ENCODE measurements around the gene UST. TPM values are rescaled to one million over a fixed set of nuclear protein-coding genes. Genes with fewer than 3 reads are reported as not detected.

UST gene
- polyA plus RNA-seq, 1 donor from 2014 or later: 7.5 TPM

DNA sequence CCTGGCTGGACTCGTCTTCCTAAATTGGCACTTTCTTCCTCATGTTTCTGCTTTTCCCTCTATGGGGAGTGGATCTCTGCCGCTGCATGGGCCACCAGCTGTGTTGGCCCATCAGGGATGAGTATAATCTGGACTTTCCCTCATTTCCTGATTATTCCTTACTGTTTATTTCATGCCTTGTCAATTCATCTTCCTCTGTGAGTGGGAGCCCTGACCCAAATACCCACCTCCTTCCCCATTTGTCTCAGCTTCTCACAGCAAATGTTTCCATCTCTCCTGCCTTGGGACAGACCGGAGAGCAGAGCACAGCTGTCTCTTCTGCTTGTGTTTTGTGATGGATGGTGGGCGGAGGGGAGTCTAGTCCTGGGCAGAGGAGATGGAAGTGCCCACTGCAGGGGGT lies 212.7 kb downstream of the UST start:
- Histone ChIP-seq H3K4me3 (ENCODE audit: low read length) (no peak overlapping the region), H3K9me2 (ENCODE audit: insufficient read depth, low read length) (no peaks in the 10 kb centered on the region), H3K9me3 (ENCODE audit: low read length) (no peaks in the 10 kb centered on the region), H3K27ac (ENCODE audit: low read length) (no peak overlapping the region), H3K79me2 (replicated peaks; ENCODE audit: insufficient read depth, low read length) (no peaks in the 10 kb centered on the region), H4K20me1 (ENCODE audit: insufficient read depth) (no peaks in the 10 kb centered on the region), H3K9ac (ENCODE audit: low read length) (no peak overlapping the region), H3F3A (ENCODE audit: insufficient read depth, low read length, poor library complexity, severe bottlenecking) (no peaks in the 10 kb centered on the region), H2AFZ (ENCODE audit: low read depth, low read length) (no peak overlapping the region), H3K4me2 (ENCODE audit: low read length) (no peak overlapping the region), H3K36me3 (ENCODE audit: insufficient read depth, low read length) (no peaks in the 10 kb centered on the region), H3K27me3 (ENCODE audit: insufficient read depth, low read depth, low read length) (no peaks in the 10 kb centered on the region)
- TF ChIP-seq, protein P1, sequence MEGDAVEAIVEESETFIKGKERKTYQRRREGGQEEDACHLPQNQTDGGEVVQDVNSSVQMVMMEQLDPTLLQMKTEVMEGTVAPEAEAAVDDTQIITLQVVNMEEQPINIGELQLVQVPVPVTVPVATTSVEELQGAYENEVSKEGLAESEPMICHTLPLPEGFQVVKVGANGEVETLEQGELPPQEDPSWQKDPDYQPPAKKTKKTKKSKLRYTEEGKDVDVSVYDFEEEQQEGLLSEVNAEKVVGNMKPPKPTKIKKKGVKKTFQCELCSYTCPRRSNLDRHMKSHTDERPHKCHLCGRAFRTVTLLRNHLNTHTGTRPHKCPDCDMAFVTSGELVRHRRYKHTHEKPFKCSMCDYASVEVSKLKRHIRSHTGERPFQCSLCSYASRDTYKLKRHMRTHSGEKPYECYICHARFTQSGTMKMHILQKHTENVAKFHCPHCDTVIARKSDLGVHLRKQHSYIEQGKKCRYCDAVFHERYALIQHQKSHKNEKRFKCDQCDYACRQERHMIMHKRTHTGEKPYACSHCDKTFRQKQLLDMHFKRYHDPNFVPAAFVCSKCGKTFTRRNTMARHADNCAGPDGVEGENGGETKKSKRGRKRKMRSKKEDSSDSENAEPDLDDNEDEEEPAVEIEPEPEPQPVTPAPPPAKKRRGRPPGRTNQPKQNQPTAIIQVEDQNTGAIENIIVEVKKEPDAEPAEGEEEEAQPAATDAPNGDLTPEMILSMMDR (IDR thresholded peaks at IDR 0.05; ENCODE audit: poor library complexity, severe bottlenecking): no peak
- no peak for TF ChIP-seq POLR2AphosphoS5 (IDR thresholded peaks at IDR 0.05)

DNA sequence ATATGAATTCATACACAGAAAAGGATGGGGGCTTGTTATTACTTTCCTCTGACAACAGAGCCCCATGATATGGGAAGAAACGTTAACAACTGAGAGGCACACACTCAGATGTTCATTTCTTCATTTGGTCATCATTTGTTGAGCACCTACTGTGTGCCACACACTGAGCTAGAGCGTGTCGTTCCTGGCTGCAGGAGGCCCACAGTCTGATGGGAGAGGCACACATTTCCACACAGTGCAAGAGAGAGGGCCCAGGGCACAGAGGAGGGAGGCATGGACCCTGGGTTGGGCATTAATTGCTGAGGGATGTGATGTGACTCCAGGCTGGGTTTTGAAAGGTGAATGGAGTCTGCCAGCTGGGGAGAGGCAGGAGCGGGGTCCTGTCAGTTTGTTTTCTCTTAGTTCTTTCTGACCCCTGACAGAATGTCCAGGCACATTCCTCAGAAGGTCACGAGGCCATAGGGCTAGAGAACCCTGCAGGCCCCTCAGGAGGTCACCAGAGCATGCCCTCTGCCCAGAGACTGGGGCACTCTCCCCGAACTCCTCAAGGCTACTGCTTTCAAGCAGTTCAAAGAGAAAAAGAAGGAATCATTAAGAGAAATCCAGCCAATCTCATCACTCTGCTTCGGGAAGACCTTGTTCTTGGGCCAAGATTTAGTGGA lies 216.2 kb downstream of the UST start:
- Histone ChIP-seq H2AFZ (ENCODE audit: low read depth, low read length) (no peak overlapping the region), H3K4me3 (ENCODE audit: low read length) (no peak overlapping the region), H3K9me3 (ENCODE audit: low read length) (no peaks in the 10 kb centered on the region), H3K36me3 (ENCODE audit: insufficient read depth, low read length) (no peaks in the 10 kb centered on the region), H3K79me2 (replicated peaks; ENCODE audit: insufficient read depth, low read length) (no peaks in the 10 kb centered on the region), H3K27me3 (ENCODE audit: insufficient read depth, low read depth, low read length) (no peaks in the 10 kb centered on the region), H3K27ac (ENCODE audit: low read length) (no peak overlapping the region), H3K9ac (ENCODE audit: low read length) (no peak overlapping the region), H3K4me2 (ENCODE audit: low read length) (no peak overlapping the region), H3K9me2 (ENCODE audit: insufficient read depth, low read length) (no peaks in the 10 kb centered on the region), H4K20me1 (ENCODE audit: insufficient read depth) (no peaks in the 10 kb centered on the region), H3F3A (ENCODE audit: insufficient read depth, low read length, poor library complexity, severe bottlenecking) (no peaks in the 10 kb centered on the region)
- TF ChIP-seq EP300 (conservative IDR thresholded peaks at IDR 0.05; ENCODE audit: poor library complexity, severe bottlenecking): no peak
- no peak for TF ChIP-seq EZH2 (IDR thresholded peaks at IDR 0.05; ENCODE audit: borderline replicate concordance, insufficient read depth, low read length, poor library complexity, severe bottlenecking)
- TF ChIP-seq MXI1 (conservative IDR thresholded peaks at IDR 0.05; ENCODE audit: poor library complexity, severe bottlenecking): no peak
- no peak for TF ChIP-seq POLR2AphosphoS5 (IDR thresholded peaks at IDR 0.05)
- TF ChIP-seq, protein P1 (IDR thresholded peaks at IDR 0.05; ENCODE audit: poor library complexity, severe bottlenecking): no peak
- no peak for TF ChIP-seq RAD21 (conservative IDR thresholded peaks at IDR 0.05)
- TF ChIP-seq TAF1 (IDR thresholded peaks at IDR 0.05; ENCODE audit: low read depth): no peak
- TF ChIP-seq, protein P2, sequence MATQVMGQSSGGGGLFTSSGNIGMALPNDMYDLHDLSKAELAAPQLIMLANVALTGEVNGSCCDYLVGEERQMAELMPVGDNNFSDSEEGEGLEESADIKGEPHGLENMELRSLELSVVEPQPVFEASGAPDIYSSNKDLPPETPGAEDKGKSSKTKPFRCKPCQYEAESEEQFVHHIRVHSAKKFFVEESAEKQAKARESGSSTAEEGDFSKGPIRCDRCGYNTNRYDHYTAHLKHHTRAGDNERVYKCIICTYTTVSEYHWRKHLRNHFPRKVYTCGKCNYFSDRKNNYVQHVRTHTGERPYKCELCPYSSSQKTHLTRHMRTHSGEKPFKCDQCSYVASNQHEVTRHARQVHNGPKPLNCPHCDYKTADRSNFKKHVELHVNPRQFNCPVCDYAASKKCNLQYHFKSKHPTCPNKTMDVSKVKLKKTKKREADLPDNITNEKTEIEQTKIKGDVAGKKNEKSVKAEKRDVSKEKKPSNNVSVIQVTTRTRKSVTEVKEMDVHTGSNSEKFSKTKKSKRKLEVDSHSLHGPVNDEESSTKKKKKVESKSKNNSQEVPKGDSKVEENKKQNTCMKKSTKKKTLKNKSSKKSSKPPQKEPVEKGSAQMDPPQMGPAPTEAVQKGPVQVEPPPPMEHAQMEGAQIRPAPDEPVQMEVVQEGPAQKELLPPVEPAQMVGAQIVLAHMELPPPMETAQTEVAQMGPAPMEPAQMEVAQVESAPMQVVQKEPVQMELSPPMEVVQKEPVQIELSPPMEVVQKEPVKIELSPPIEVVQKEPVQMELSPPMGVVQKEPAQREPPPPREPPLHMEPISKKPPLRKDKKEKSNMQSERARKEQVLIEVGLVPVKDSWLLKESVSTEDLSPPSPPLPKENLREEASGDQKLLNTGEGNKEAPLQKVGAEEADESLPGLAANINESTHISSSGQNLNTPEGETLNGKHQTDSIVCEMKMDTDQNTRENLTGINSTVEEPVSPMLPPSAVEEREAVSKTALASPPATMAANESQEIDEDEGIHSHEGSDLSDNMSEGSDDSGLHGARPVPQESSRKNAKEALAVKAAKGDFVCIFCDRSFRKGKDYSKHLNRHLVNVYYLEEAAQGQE (IDR thresholded peaks at IDR 0.05; ENCODE audit: borderline replicate concordance): no peak
- no peak for TF ChIP-seq SMC3 (conservative IDR thresholded peaks at IDR 0.05; ENCODE audit: poor library complexity)
